Measurements from ENCODE around the gene RNU1-3. TPM values are rescaled to one million over a fixed set of nuclear protein-coding genes. Genes with fewer than 3 reads are reported as not detected.

Gene RNU1-3
- total and polyA plus RNA-seq, 9 of the 15 experiments (the other 6 are each of a cell fraction or from before 2014, with no cell fraction given): under 0.01 to 32,823 (median 2,538) TPM; not detected in 4

GRCh38 chr1:16631248-16632043 lies 35.3 kb downstream of the RNU1-3 start (continued):
- TF ChIP-seq HMGXB4 (CRISPR knock-in tag; IDR thresholded peaks at IDR 0.05) (peak; percentile 43; the same call in 1 of the 2 replicates), RFX5 (IDR thresholded peaks at IDR 0.05; ENCODE audit: low read depth, low read length) (no peak), MED1 (CRISPR knock-in tag; IDR thresholded peaks at IDR 0.05; ENCODE audit: borderline replicate concordance) (0 out of 2 replicates have a peak, but pooled peaks have one; percentile 41), HNRNPH1 (optimal IDR thresholded peaks at IDR 0.05; ENCODE audit: low read depth, low read length) (no peak), NUFIP1 (IDR thresholded peaks at IDR 0.05; ENCODE audit: partially characterized antibody) (no peak), ZNF184 (CRISPR knock-in tag; IDR thresholded peaks at IDR 0.05) (0 out of 2 replicates have a peak, but pooled peaks have one; percentile 35), XRCC4 (IDR thresholded peaks at IDR 0.05; ENCODE audit: extremely low read depth, insufficient read depth, insufficient read length) (no peak), PHTF2 (CRISPR knock-in tag; IDR thresholded peaks at IDR 0.05) (no peak), SRF (CRISPR knock-in tag; IDR thresholded peaks at IDR 0.05) (peak in 1 of 2 experiments; percentile 11; a peak in 1 of 4 replicates), KLF13 (tag; IDR thresholded peaks at IDR 0.05; ENCODE audit: borderline replicate concordance, low read depth) (no peak), SRSF3 (IDR thresholded peaks at IDR 0.05; ENCODE audit: insufficient read depth, low read length) (peak; percentile 64; the same call in 1 of the 2 replicates), MYC (IDR thresholded peaks at IDR 0.05; ENCODE audit: low read depth, low read length) (no peak), MYC (CRISPR knock-in tag; IDR thresholded peaks at IDR 0.05; ENCODE audit: borderline replicate concordance, low read depth) (no peak), NCOR1 (IDR thresholded peaks at IDR 0.05) (no peak), SAFB2 (IDR thresholded peaks at IDR 0.05; ENCODE audit: borderline replicate concordance, low read depth, low read length, severe bottlenecking) (no peak), GATAD2B (IDR thresholded peaks at IDR 0.05; ENCODE audit: borderline replicate concordance) (no peak)
- TF ChIP-seq, protein P1, sequence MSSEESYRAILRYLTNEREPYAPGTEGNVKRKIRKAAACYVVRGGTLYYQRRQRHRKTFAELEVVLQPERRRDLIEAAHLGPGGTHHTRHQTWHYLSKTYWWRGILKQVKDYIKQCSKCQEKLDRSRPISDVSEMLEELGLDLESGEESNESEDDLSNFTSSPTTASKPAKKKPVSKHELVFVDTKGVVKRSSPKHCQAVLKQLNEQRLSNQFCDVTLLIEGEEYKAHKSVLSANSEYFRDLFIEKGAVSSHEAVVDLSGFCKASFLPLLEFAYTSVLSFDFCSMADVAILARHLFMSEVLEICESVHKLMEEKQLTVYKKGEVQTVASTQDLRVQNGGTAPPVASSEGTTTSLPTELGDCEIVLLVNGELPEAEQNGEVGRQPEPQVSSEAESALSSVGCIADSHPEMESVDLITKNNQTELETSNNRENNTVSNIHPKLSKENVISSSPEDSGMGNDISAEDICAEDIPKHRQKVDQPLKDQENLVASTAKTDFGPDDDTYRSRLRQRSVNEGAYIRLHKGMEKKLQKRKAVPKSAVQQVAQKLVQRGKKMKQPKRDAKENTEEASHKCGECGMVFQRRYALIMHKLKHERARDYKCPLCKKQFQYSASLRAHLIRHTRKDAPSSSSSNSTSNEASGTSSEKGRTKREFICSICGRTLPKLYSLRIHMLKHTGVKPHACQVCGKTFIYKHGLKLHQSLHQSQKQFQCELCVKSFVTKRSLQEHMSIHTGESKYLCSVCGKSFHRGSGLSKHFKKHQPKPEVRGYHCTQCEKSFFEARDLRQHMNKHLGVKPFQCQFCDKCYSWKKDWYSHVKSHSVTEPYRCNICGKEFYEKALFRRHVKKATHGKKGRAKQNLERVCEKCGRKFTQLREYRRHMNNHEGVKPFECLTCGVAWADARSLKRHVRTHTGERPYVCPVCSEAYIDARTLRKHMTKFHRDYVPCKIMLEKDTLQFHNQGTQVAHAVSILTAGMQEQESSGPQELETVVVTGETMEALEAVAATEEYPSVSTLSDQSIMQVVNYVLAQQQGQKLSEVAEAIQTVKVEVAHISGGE (CRISPR knock-in tag; IDR thresholded peaks at IDR 0.05): peak in 1 of 3 experiments; percentile 51; a peak in 1 of 6 replicates
- TF ChIP-seq, protein P2, sequence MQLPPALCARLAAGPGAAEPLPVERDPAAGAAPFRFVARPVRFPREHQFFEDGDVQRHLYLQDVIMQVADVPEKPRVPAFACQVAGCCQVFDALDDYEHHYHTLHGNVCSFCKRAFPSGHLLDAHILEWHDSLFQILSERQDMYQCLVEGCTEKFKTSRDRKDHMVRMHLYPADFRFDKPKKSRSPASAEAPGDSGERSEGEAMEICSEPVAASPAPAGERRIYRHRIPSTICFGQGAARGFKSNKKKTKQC (CRISPR knock-in tag; IDR thresholded peaks at IDR 0.05): peak; percentile 23; the same call in 1 of the 2 replicates
